ENCODE results near the gene HMCN1.

DNA sequence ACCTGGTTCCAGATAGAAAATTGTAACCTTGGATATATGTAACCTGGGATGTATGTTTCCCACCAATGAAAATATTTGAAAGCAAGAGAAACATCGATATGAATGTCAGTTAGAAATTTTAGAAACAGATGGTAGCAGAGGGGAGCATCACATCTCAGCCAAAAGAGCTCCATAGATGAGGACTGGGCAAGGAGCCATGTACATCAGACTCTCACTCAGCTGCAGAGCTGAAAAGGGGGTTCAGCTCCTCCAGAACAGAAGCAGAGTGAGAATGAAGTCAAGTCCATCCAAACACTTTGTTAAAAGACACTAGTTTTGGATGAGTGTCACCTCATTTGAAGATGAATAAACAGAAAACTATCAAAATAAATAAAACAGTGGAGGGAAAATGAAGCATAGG is 202.4 kb downstream of the HMCN1 start:
- TF ChIP-seq, protein P1, sequence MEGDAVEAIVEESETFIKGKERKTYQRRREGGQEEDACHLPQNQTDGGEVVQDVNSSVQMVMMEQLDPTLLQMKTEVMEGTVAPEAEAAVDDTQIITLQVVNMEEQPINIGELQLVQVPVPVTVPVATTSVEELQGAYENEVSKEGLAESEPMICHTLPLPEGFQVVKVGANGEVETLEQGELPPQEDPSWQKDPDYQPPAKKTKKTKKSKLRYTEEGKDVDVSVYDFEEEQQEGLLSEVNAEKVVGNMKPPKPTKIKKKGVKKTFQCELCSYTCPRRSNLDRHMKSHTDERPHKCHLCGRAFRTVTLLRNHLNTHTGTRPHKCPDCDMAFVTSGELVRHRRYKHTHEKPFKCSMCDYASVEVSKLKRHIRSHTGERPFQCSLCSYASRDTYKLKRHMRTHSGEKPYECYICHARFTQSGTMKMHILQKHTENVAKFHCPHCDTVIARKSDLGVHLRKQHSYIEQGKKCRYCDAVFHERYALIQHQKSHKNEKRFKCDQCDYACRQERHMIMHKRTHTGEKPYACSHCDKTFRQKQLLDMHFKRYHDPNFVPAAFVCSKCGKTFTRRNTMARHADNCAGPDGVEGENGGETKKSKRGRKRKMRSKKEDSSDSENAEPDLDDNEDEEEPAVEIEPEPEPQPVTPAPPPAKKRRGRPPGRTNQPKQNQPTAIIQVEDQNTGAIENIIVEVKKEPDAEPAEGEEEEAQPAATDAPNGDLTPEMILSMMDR (conservative IDR thresholded peaks at IDR 0.05): no peak
- no peak for TF ChIP-seq EZH2 (IDR thresholded peaks at IDR 0.05; ENCODE audit: low read depth)
